Endodermal cell (in vitro differentiated cells): ENCODE results near the gene CLCNKB. TPM values are rescaled to one million over a fixed set of nuclear protein-coding genes. Genes with fewer than 3 reads are reported as not detected.
A peak's percentile ranks its signal among the peaks of the same experiment; 100 is the strongest.

Experiments used
- DNase-seq: peaks from one replicate; pipeline ENCODE4 v3.0.0-alpha.2; 2017
- H3K27ac ChIP-seq: 2 replicates; pipeline ENCODE4 v1.5.1; 2013; ENCODE audit warnings: mild to moderate bottlenecking, low read depth, low read length, moderate library complexity
- H3K27me3 ChIP-seq: 2 replicates; pipeline ENCODE4 v1.6.1; 2013; ENCODE audit warnings: mild to moderate bottlenecking, low read length, moderate library complexity; ENCODE audit not compliant: insufficient read depth, control insufficient read depth, poor library complexity, severe bottlenecking
- H3K36me3 ChIP-seq: 2 replicates; pipeline ENCODE4 v1.7.0; 2013; ENCODE audit warnings: mild to moderate bottlenecking, low read length, moderate library complexity; ENCODE audit not compliant: control insufficient read depth, insufficient read depth
- H3K4me1 ChIP-seq: one replicate; pipeline ENCODE4 v1.7.0; 2013; ENCODE audit warnings: low read length; ENCODE audit not compliant: control insufficient read depth, insufficient read depth
- H3K4me3 ChIP-seq: 2 replicates; pipeline ENCODE4 v1.5.1; 2013; ENCODE audit warnings: mild to moderate bottlenecking, low read length, moderate library complexity
- H3K9ac ChIP-seq: 2 replicates; pipeline ENCODE4 v1.6.1; 2013; ENCODE audit warnings: mild to moderate bottlenecking, low read length, moderate library complexity; ENCODE audit not compliant: poor library complexity, severe bottlenecking; ENCODE audit errors: extremely low read depth
- H3K9me3 ChIP-seq: 2 replicates; pipeline ENCODE4 v1.6.1; 2013; ENCODE audit warnings: mild to moderate bottlenecking, low read length, moderate library complexity; ENCODE audit not compliant: control insufficient read depth
- H3K27ac Mint-ChIP-seq: 2 replicates; pipeline ENCODE4 v1.8.0; 2020; ENCODE audit warnings: mixed read lengths
- H3K27me3 Mint-ChIP-seq: 2 replicates; pipeline ENCODE4 v1.8.0; 2021; ENCODE audit warnings: mild to moderate bottlenecking, mixed read lengths; ENCODE audit not compliant: insufficient read depth
- H3K36me3 Mint-ChIP-seq: 2 replicates; pipeline ENCODE4 v1.8.0; 2020; ENCODE audit warnings: low read depth, mixed read lengths
- H3K4me1 Mint-ChIP-seq: 2 replicates; pipeline ENCODE4 v1.8.0; 2020; ENCODE audit warnings: mixed read lengths
- H3K4me3 Mint-ChIP-seq: 2 replicates; pipeline ENCODE4 v1.8.0; 2020; ENCODE audit warnings: mild to moderate bottlenecking, moderate library complexity, mixed read lengths
- H3K9me3 Mint-ChIP-seq: 2 replicates; pipeline ENCODE4 v1.8.0; 2020; ENCODE audit warnings: mild to moderate bottlenecking, mixed read lengths
- CTCF ChIP-seq: fragments of 200-600 bp; sonication (generic); conservative IDR thresholded peaks from 2 replicates; pipeline ENCODE4 v1.5.0; 2021; ENCODE audit warnings: antibody characterized with exemption, mild to moderate bottlenecking
- WGBS, 2 experiments: methylation state at CpG; one replicate each; pipeline versions ENCODE4 v1.1.5 to v1.1.7; 2013; ENCODE audit warnings: missing lambda C conversion rate in 2 of 2, mixed read lengths in 1 of 2; ENCODE audit not compliant: insufficient coverage in 1 of 2, insufficient read length in 1 of 2; 5-methylcytosine and 5-hydroxymethylcytosine counted together
- total RNA-seq, 2 donors: library from RNA; stranded (reverse); fragmentation: NEBNext Ultra II Directional in 1 of 2; extraction: Animal tissue kit (Norgen Biotek cat#: 25700) in 1 of 2; gene quantifications; 2 replicates in 1 of 2; 3 replicates in 1 of 2; pipeline ENCODE4 v1.2.1, GENCODE V29; 2021

Gene CLCNKB
- total RNA-seq, 2 donors from 2014 or later, result 3.6 to 3.7 TPM

GRCh38 chr1:16080422-16081150, 37.0 kb downstream of the CLCNKB start:
- no peaks in the 10 kb centered on the region for H3K36me3 ChIP-seq

GRCh38 chr1:16081636-16082035, 38.1 kb downstream of the CLCNKB start:
- peaks cover 20% of the 10 kb centered on the region for H3K4me1 Mint-ChIP-seq

More at GRCh38 chr1:16080422-16081150, 37.0 kb downstream of the CLCNKB start:
- Histone ChIP-seq H3K27me3 (peaks cover 5% of the 10 kb centered on the region), H3K4me1 (peaks cover 16% of the 10 kb centered on the region), H3K9ac (no peak overlapping the region), H3K9me3 (no peaks in the 10 kb centered on the region), H3K27ac (no peak overlapping the region), H3K4me3 (no peak overlapping the region)
- DNase-seq, result no peak
- H3K4me1 Mint-ChIP-seq, result peaks cover 20% of the 10 kb centered on the region
- no peak overlapping the region for H3K4me3 Mint-ChIP-seq
- H3K9me3 Mint-ChIP-seq, result no peaks in the 10 kb centered on the region
- H3K27ac Mint-ChIP-seq, result peak overlapping the region; percentile 70
- no peak for TF ChIP-seq CTCF
- peaks cover 22% of the 10 kb centered on the region for H3K27me3 Mint-ChIP-seq
- WGBS, 2 experiments, result 93 to 96% methylated on average over 4 to 5 of the region's 5 CpGs
- no peaks in the 10 kb centered on the region for H3K36me3 Mint-ChIP-seq

GRCh38 chr1:16082283-16083038, 38.9 kb downstream of the CLCNKB start:
- H3K27ac ChIP-seq, result no peak overlapping the region
- no peaks in the 10 kb centered on the region for H3K27me3 ChIP-seq
- no peaks in the 10 kb centered on the region for H3K9me3 Mint-ChIP-seq
- no peak overlapping the region for H3K4me3 Mint-ChIP-seq
- peaks cover 16% of the 10 kb centered on the region for H3K4me1 ChIP-seq
- H3K9me3 ChIP-seq, result no peaks in the 10 kb centered on the region
- no peak overlapping the region for H3K9ac ChIP-seq
- H3K27ac Mint-ChIP-seq, result peak overlapping the region; percentile 52
- peaks cover 5% of the 10 kb centered on the region for H3K27me3 Mint-ChIP-seq
- no peaks in the 10 kb centered on the region for H3K36me3 Mint-ChIP-seq
- H3K4me3 ChIP-seq, result no peak overlapping the region
- WGBS, 2 experiments, result 63 to 70% methylated on average over 6 to 9 of the region's 9 CpGs
- peak; percentile 96 for TF ChIP-seq CTCF
- DNase-seq, result peak; percentile 96
- H3K4me1 Mint-ChIP-seq, result peaks cover 20% of the 10 kb centered on the region
- H3K36me3 ChIP-seq, result no peaks in the 10 kb centered on the region

More at GRCh38 chr1:16081636-16082035, 38.1 kb downstream of the CLCNKB start:
- H3K9ac ChIP-seq, result no peak overlapping the region
- Mint-ChIP-seq H3K9me3 (no peaks in the 10 kb centered on the region), H3K27me3 (peaks cover 11% of the 10 kb centered on the region), H3K4me3 (no peak overlapping the region), H3K27ac (peak overlapping the region; percentile 48), H3K36me3 (no peaks in the 10 kb centered on the region)
- no peak overlapping the region for H3K4me3 ChIP-seq
- peaks cover 16% of the 10 kb centered on the region for H3K4me1 ChIP-seq
- no peak for DNase-seq
- TF ChIP-seq CTCF, result no peak
- 89 to 90% methylated on average over 9 of the region's 9 CpGs for WGBS, 2 experiments
- no peak overlapping the region for H3K27ac ChIP-seq
- H3K27me3 ChIP-seq, result no peaks in the 10 kb centered on the region
- no peaks in the 10 kb centered on the region for H3K9me3 ChIP-seq
- no peaks in the 10 kb centered on the region for H3K36me3 ChIP-seq
